ENCODE data around the gene SOWAHA. TPM values are rescaled to one million over a fixed set of nuclear protein-coding genes. Genes with fewer than 3 reads are reported as not detected.

SOWAHA gene
- polyA plus RNA-seq, 3 donors: not detected

- H4K20me1 ChIP-seq (ENCODE audit: insufficient read depth, low read length): no peaks in the 10 kb centered on the region
- no peak overlapping the region for H3K9ac ChIP-seq (ENCODE audit: insufficient read depth, low read length, poor library complexity, severe bottlenecking)
- DNase-seq: no peak
- Mint-ChIP-seq H3K4me3 (no peak overlapping the region), H3K27me3 (ENCODE audit: low read depth in 3 of 3) (peaks cover 7 to 12% (median 8%) of the 10 kb centered on the region in 3 donors), H3K4me1 (peaks cover 6% of the 10 kb centered on the region), H3K9me3 (peaks cover 0 to 1% (median 0%) of the 10 kb centered on the region in 7 donors), H3K27ac (no peak overlapping the region), H3K36me3 (no peaks in the 10 kb centered on the region)
- no peaks in the 10 kb centered on the region for H3K9me3 ChIP-seq (replicated peaks in 1 of 2; ENCODE audit: control insufficient read depth in 1 of 2, insufficient read depth in 1 of 2, low read length in 2 of 2)
- intact Hi-C loops (cut with micrococcal nuclease): loop anchor here in 1 of 2 donors (10.0 kb wide), 1 partner anchor 566 kb away; the partner anchor contains the start of gene SLC22A4
- no peaks in the 10 kb centered on the region for H3K27me3 ChIP-seq (ENCODE audit: control insufficient read depth in 2 of 2, insufficient read depth in 2 of 2, low read length in 2 of 2)
- H3K36me3 ChIP-seq (replicated peaks in 1 of 2; ENCODE audit: control insufficient read depth in 1 of 2, insufficient read depth in 2 of 2, low read length in 2 of 2): no peaks in the 10 kb centered on the region
- no peak overlapping the region for H2AFZ ChIP-seq (ENCODE audit: insufficient read depth, low read depth, low read length, poor library complexity, severe bottlenecking)
- H3K4me3 ChIP-seq (replicated peaks in 1 of 3; ENCODE audit: low read depth in 2 of 3, low read length in 3 of 3): no peak overlapping the region
- H3K4me2 ChIP-seq (replicated peaks; ENCODE audit: extremely low read depth, low read length, poor library complexity, severe bottlenecking): no peak overlapping the region
- TF ChIP-seq, protein P1, sequence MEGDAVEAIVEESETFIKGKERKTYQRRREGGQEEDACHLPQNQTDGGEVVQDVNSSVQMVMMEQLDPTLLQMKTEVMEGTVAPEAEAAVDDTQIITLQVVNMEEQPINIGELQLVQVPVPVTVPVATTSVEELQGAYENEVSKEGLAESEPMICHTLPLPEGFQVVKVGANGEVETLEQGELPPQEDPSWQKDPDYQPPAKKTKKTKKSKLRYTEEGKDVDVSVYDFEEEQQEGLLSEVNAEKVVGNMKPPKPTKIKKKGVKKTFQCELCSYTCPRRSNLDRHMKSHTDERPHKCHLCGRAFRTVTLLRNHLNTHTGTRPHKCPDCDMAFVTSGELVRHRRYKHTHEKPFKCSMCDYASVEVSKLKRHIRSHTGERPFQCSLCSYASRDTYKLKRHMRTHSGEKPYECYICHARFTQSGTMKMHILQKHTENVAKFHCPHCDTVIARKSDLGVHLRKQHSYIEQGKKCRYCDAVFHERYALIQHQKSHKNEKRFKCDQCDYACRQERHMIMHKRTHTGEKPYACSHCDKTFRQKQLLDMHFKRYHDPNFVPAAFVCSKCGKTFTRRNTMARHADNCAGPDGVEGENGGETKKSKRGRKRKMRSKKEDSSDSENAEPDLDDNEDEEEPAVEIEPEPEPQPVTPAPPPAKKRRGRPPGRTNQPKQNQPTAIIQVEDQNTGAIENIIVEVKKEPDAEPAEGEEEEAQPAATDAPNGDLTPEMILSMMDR (IDR thresholded peaks at IDR 0.05): no peak
- no peak overlapping the region for H3K27ac ChIP-seq (ENCODE audit: low read depth in 1 of 2, low read length in 2 of 2)
- no peaks in the 10 kb centered on the region for H3K79me2 ChIP-seq (ENCODE audit: insufficient read depth, low read length)
- peaks cover 3 to 15% of the 10 kb centered on the region in 2 donors for H3K4me1 ChIP-seq (ENCODE audit: control insufficient read depth in 1 of 2, insufficient read depth in 2 of 2, low read length in 2 of 2)
- 94% methylated on average over 2 of the region's 5 CpGs for WGBS (ENCODE audit: insufficient coverage)
Measured at GRCh38 chr5:132860742-132861141, 47.6 kb downstream of the SOWAHA start.

- H3K4me2 ChIP-seq (replicated peaks; ENCODE audit: extremely low read depth, low read length, poor library complexity, severe bottlenecking): peak overlapping the region; percentile 90
- peaks cover 19 to 27% of the 10 kb centered on the region in 2 donors for H3K36me3 Mint-ChIP-seq
- H3K27me3 ChIP-seq (ENCODE audit: control insufficient read depth in 2 of 2, insufficient read depth in 2 of 2, low read length in 2 of 2): no peaks in the 10 kb centered on the region
- H3K4me3 ChIP-seq (replicated peaks in 1 of 3; ENCODE audit: low read depth in 2 of 3, low read length in 3 of 3): peak overlapping the region; percentile 47 to 87 (median 78)
- TF ChIP-seq, protein P1 (IDR thresholded peaks at IDR 0.05): no peak
- peaks cover 17% of the 10 kb centered on the region for H3K79me2 ChIP-seq (ENCODE audit: insufficient read depth, low read length)
- DNase-seq: no peak
- no peaks in the 10 kb centered on the region for H4K20me1 ChIP-seq (ENCODE audit: insufficient read depth, low read length)
- intact Hi-C loops (cut with micrococcal nuclease): loop anchor here (5.0 to 10.0 kb wide), 2 partner anchors 186 to 571 kb away; partner anchors contain the start of genes HSPA4 (in 1 of the 2) and SLC22A4 (in 1 of the 2)
- H3K9ac ChIP-seq (ENCODE audit: insufficient read depth, low read length, poor library complexity, severe bottlenecking): peak overlapping the region; percentile 91
- peak overlapping the region; percentile 91 for H2AFZ ChIP-seq (ENCODE audit: insufficient read depth, low read depth, low read length, poor library complexity, severe bottlenecking)
- peaks cover 3 to 5% (median 4%) of the 10 kb centered on the region in 3 donors for H3K27me3 Mint-ChIP-seq (ENCODE audit: low read depth in 3 of 3)
- H3K36me3 ChIP-seq (replicated peaks in 1 of 2; ENCODE audit: control insufficient read depth in 1 of 2, insufficient read depth in 2 of 2, low read length in 2 of 2): peaks cover 13 to 32% of the 10 kb centered on the region in 2 donors
- peaks cover 14 to 33% of the 10 kb centered on the region in 2 donors for H3K4me1 ChIP-seq (ENCODE audit: control insufficient read depth in 1 of 2, insufficient read depth in 2 of 2, low read length in 2 of 2)
- H3K4me1 Mint-ChIP-seq: peaks cover 19% of the 10 kb centered on the region
- peak overlapping the region; percentile 94 to 100 (median 99) for H3K27ac Mint-ChIP-seq
- peak overlapping the region; percentile 96 to 99 for H3K4me3 Mint-ChIP-seq
- peak overlapping the region; percentile 92 to 97 for H3K27ac ChIP-seq (ENCODE audit: low read depth in 1 of 2, low read length in 2 of 2)
- no peaks in the 10 kb centered on the region for H3K9me3 Mint-ChIP-seq
- WGBS (ENCODE audit: insufficient coverage): 31% methylated on average over 23 of the region's 30 CpGs
- H3K9me3 ChIP-seq (replicated peaks in 1 of 2; ENCODE audit: control insufficient read depth in 1 of 2, insufficient read depth in 1 of 2, low read length in 2 of 2): no peaks in the 10 kb centered on the region
Measured at GRCh38 chr5:132865668-132866341, 52.7 kb downstream of the SOWAHA start.

Small RNAs within 50 kb of the gene (small RNA-seq; reads per million reads assigned to genes)
- not detected for gene RNA5SP192 (ENCODE audit: insufficient read length, low read depth)

Other genes starting within 250 kb of the SOWAHA start
- not detected for gene IL13, start 155.1 kb upstream of the SOWAHA start, polyA plus RNA-seq
- gene IL4, start 139.3 kb upstream of the SOWAHA start, polyA plus RNA-seq: not detected
- 1 to 10 TPM in 2 of 3 donors, under 1 TPM in 1; 0.68 to 1.3 (median 1.2) TPM for gene KIF3A, start 75.8 kb upstream of the SOWAHA start, polyA plus RNA-seq
- under 1 TPM in 1 of 3 donors, not detected in 2; 0.72 TPM for gene CCNI2, start 65.9 kb upstream of the SOWAHA start, polyA plus RNA-seq
- gene SEPTIN8, start 36.1 kb upstream of the SOWAHA start, polyA plus RNA-seq: 1 to 10 TPM in 1 of 3 donors, under 1 TPM in 2; 0.36 to 5.0 (median 0.54) TPM
- 10 to 100 TPM in 2 of 3 donors, 1 to 10 TPM in 1; 6.4 to 27.0 (median 16.1) TPM for gene SHROOM1, start 17.3 kb downstream of the SOWAHA start, polyA plus RNA-seq
- gene GDF9, start 53.2 kb downstream of the SOWAHA start, polyA plus RNA-seq: under 1 TPM in 1 of 3 donors, not detected in 2; 0.55 TPM
- gene UQCRQ, start 53.3 kb downstream of the SOWAHA start, polyA plus RNA-seq: 100 to 1,000 TPM in 2 of 3 donors, 10 to 100 TPM in 1; 81.6 to 880 (median 879) TPM
- 1 to 10 TPM in 1 of 3 donors, under 1 TPM in 2; 0.59 to 2.3 (median 0.88) TPM for gene LEAP2, start 60.4 kb downstream of the SOWAHA start, polyA plus RNA-seq
- 10 to 100 TPM in 2 of 3 donors, 1 to 10 TPM in 1; 9.7 to 17.7 (median 17.6) TPM for gene AFF4, start 150.3 kb downstream of the SOWAHA start, polyA plus RNA-seq
- 10 to 100 TPM; 10.7 to 52.7 (median 45.3) TPM for gene ZCCHC10, start 213.2 kb downstream of the SOWAHA start, polyA plus RNA-seq
- 10 to 100 TPM; 15.7 to 52.0 (median 27.7) TPM for gene HSPA4, start 238.7 kb downstream of the SOWAHA start, polyA plus RNA-seq

All from CD14-positive monocyte (primary cell).